H1 (cell line): ENCODE data around the gene SUGP1. TPM values are rescaled to one million over a fixed set of nuclear protein-coding genes. Genes with fewer than 3 reads are reported as not detected.

Experiments used
- CTCF ChIA-PET: fragments of 300-600 bp; sonication (Branson Sonifier 250); formaldehyde crosslinking; loops from one replicate; lab custom pipeline; 2021; ENCODE audit not compliant: partially characterized antibody; lab: Charles Lee
- POLR2A ChIA-PET: fragments of 300-600 bp; sonication (Branson Sonifier 250); formaldehyde crosslinking; loops from one replicate; lab custom pipeline; 2021; ENCODE audit warnings: inconsistent platforms; ENCODE audit not compliant: partially characterized antibody; lab: Charles Lee
- DNase-seq, 2 experiments: peaks; one replicate each; pipeline versions ENCODE4 v3.0.0 to v3.0.0-alpha.2; 2010 to 2022; ENCODE audit warnings: low spot score in 2 of 2, low read depth in 1 of 2, mixed read lengths in 1 of 2
- FAIRE-seq: peaks from 2 replicates; lab custom pipeline; 2011; peaks lifted over from hg19 to GRCh38; lab: Jason Lieb, UNC
- H2AFZ ChIP-seq: 2 replicates; pipeline ENCODE4 v1.8.1; 2012; ENCODE audit warnings: low read length, inconsistent platforms
- H2AK5ac ChIP-seq: 2 replicates; pipeline ENCODE4 v1.6.1; 2013; ENCODE audit warnings: low read depth, low read length
- H2BK120ac ChIP-seq: replicated peaks from 2 replicates; pipeline ENCODE3; 2013; ENCODE audit warnings: low read depth, low read length, inconsistent platforms
- H2BK12ac ChIP-seq: 2 replicates; pipeline ENCODE4 v1.6.1; 2013; ENCODE audit warnings: low read depth, low read length
- H2BK15ac ChIP-seq: 2 replicates; pipeline ENCODE4 v1.6.1; 2013; ENCODE audit warnings: low read length
- H2BK20ac ChIP-seq: 2 replicates; pipeline ENCODE4 v1.6.1; 2013; ENCODE audit warnings: low read length
- H2BK5ac ChIP-seq: 2 replicates; pipeline ENCODE4 v1.6.1; 2013; ENCODE audit warnings: low read depth, low read length
- H3K14ac ChIP-seq: 2 replicates; pipeline ENCODE4 v1.6.1; 2013; ENCODE audit warnings: inconsistent platforms; ENCODE audit not compliant: insufficient read length
- H3K18ac ChIP-seq: 2 replicates; pipeline ENCODE4 v1.6.1; 2013; ENCODE audit warnings: low read length; ENCODE audit errors: extremely low read depth
- H3K23ac ChIP-seq: 2 replicates; pipeline ENCODE4 v1.6.1; 2013; ENCODE audit warnings: inconsistent platforms; ENCODE audit not compliant: insufficient read length
- H3K23me2 ChIP-seq: 2 replicates; pipeline ENCODE4 v1.6.1; 2013; ENCODE audit warnings: low read depth, low read length
- H3K27ac ChIP-seq: 2 replicates; pipeline ENCODE4 v1.6.1; 2011; ENCODE audit warnings: low read depth, low read length, inconsistent platforms
- H3K27me3 ChIP-seq, 4 experiments: replicated peaks in 1 of 4; 1 replicate in 1 of 4; 2 replicates in 3 of 4; pipeline versions ENCODE4 v1.6.1 to v1.8.1; 2011 to 2013; ENCODE audit warnings: low read length in 3 of 4, mild to moderate bottlenecking in 3 of 4, inconsistent platforms in 2 of 4, mixed read lengths in 2 of 4, moderate library complexity in 1 of 4; ENCODE audit not compliant: control insufficient read depth in 3 of 4, insufficient read depth in 3 of 4; ENCODE audit errors: extremely low read depth in 1 of 4
- H3K36me3 ChIP-seq, 4 experiments: 2 replicates each; pipeline versions ENCODE4 v1.6.1 to v1.8.1; 2011 to 2013; ENCODE audit warnings: mild to moderate bottlenecking in 4 of 4, low read length in 3 of 4, moderate library complexity in 2 of 4, control low read depth in 1 of 4, inconsistent platforms in 1 of 4; ENCODE audit not compliant: insufficient read depth in 4 of 4, control insufficient read depth in 2 of 4
- H3K4ac ChIP-seq: replicated peaks from 2 replicates; pipeline ENCODE3; 2013; ENCODE audit warnings: low read length, low read depth, mixed read lengths, inconsistent platforms; ENCODE audit not compliant: insufficient read length
- H3K4me1 ChIP-seq, 4 experiments: replicated peaks in 1 of 4; 1 replicate in 1 of 4; 2 replicates in 3 of 4; pipeline versions ENCODE4 v1.6.1 to v1.8.1; 2011 to 2013; ENCODE audit warnings: low read length in 3 of 4, inconsistent platforms in 2 of 4, mixed read lengths in 1 of 4; ENCODE audit not compliant: insufficient read depth in 4 of 4, control insufficient read depth in 3 of 4
- H3K4me2 ChIP-seq, 2 experiments: 2 replicates each; pipeline versions ENCODE4 v1.6.1 to v1.8.1; 2011 to 2013; ENCODE audit warnings: low read depth in 2 of 2, low read length in 2 of 2, control low read depth in 1 of 2, inconsistent platforms in 1 of 2, mild to moderate bottlenecking in 1 of 2; ENCODE audit not compliant: insufficient read depth in 1 of 2
- H3K4me3 ChIP-seq, 4 experiments: fragments of 200-600, 300-600 bp in 1 of 4; sonication (generic), shearing (Covaris generic), sonication (Bioruptor Twin) in 1 of 4; 2 replicates each; pipeline versions ENCODE4 v1.5.1 to v1.8.1; 2011 to 2016; ENCODE audit warnings: low read length in 4 of 4, low read depth in 3 of 4, control low read depth in 2 of 4, inconsistent platforms in 2 of 4, mild to moderate bottlenecking in 2 of 4, mixed read lengths in 1 of 4, moderate library complexity in 1 of 4; ENCODE audit not compliant: insufficient read depth in 2 of 4; ENCODE audit errors: extremely low read depth in 1 of 4
- H3K56ac ChIP-seq: replicated peaks from 2 replicates; pipeline ENCODE3; 2013; ENCODE audit warnings: low read depth, mild to moderate bottlenecking, mixed read lengths, low read length, inconsistent platforms; ENCODE audit not compliant: insufficient read length
- H3K79me1 ChIP-seq: 2 replicates; pipeline ENCODE4 v1.6.1; 2013; ENCODE audit warnings: low read depth, low read length, control low read depth
- H3K79me2 ChIP-seq, 2 experiments: 2 replicates each; pipeline versions ENCODE4 v1.6.1 to v1.8.1; 2012 to 2013; ENCODE audit warnings: low read length in 2 of 2, mild to moderate bottlenecking in 2 of 2, inconsistent platforms in 1 of 2; ENCODE audit not compliant: insufficient read depth in 2 of 2, control insufficient read depth in 1 of 2
- H3K9ac ChIP-seq, 4 experiments: replicated peaks in 1 of 4; 1 replicate in 1 of 4; 2 replicates in 3 of 4; pipeline versions ENCODE4 v1.6.1 to v1.8.1; 2011 to 2013; ENCODE audit warnings: low read depth in 3 of 4, low read length in 3 of 4, control low read depth in 2 of 4, mild to moderate bottlenecking in 2 of 4, moderate library complexity in 2 of 4, inconsistent platforms in 1 of 4; ENCODE audit errors: extremely low read depth in 1 of 4
- H3K9me3 ChIP-seq, 2 experiments: 2 replicates each; pipeline versions ENCODE4 v1.6.1 to v1.8.1; 2012 to 2013; ENCODE audit warnings: mild to moderate bottlenecking in 2 of 2, moderate library complexity in 2 of 2, control low read depth in 1 of 2, inconsistent platforms in 1 of 2, low read depth in 1 of 2, low read length in 1 of 2, mixed read lengths in 1 of 2; ENCODE audit not compliant: insufficient read depth in 2 of 2
- H4K20me1 ChIP-seq, 2 experiments: replicated peaks in 1 of 2; 2 replicates each; pipeline versions ENCODE3 to v1.8.1; 2011 to 2013; ENCODE audit warnings: inconsistent platforms in 2 of 2, low read length in 2 of 2, mild to moderate bottlenecking in 1 of 2; ENCODE audit not compliant: insufficient read depth in 2 of 2, control insufficient read depth in 1 of 2
- H4K5ac ChIP-seq: 2 replicates; pipeline ENCODE4 v1.6.1; 2013; ENCODE audit warnings: low read length, low read depth, mixed read lengths, inconsistent platforms; ENCODE audit not compliant: insufficient read length
- H4K8ac ChIP-seq: 2 replicates; pipeline ENCODE4 v1.8.0; 2013; ENCODE audit warnings: mild to moderate bottlenecking, moderate library complexity, low read length, inconsistent platforms; ENCODE audit not compliant: insufficient read depth; ENCODE audit errors: extremely low read depth
- H4K91ac ChIP-seq: replicated peaks from 2 replicates; pipeline ENCODE3; 2013; ENCODE audit warnings: low read length, mixed read lengths, inconsistent platforms; ENCODE audit not compliant: insufficient read length
- ATF2 ChIP-seq: IDR thresholded peaks from 2 replicates; pipeline ENCODE4 v1.6.1; 2012; ENCODE audit warnings: low read length, inconsistent platforms
- CREB1 ChIP-seq: IDR thresholded peaks from 2 replicates; pipeline ENCODE4 v1.6.1; 2012; ENCODE audit warnings: inconsistent platforms
- HDAC6 ChIP-seq: IDR thresholded peaks from one replicate; pipeline ENCODE4 v1.7.1; 2012; ENCODE audit warnings: low read depth, mild to moderate bottlenecking, inconsistent platforms, low read length, moderate library complexity
- KDM4A ChIP-seq: IDR thresholded peaks from one replicate; pipeline ENCODE4 v1.7.1; 2012; ENCODE audit warnings: low read depth, mild to moderate bottlenecking, moderate library complexity, low read length, inconsistent platforms; ENCODE audit not compliant: severe bottlenecking
- POLR2AphosphoS5 ChIP-seq: IDR thresholded peaks from 2 replicates; pipeline ENCODE4 v1.6.1; 2011; ENCODE audit warnings: low read depth, low read length
- RXRA ChIP-seq: IDR thresholded peaks from 2 replicates; pipeline ENCODE4 v1.6.1; 2011; ENCODE audit warnings: low read depth, mild to moderate bottlenecking, low read length, moderate library complexity; ENCODE audit not compliant: insufficient read depth
- SAP30 ChIP-seq: fragments of 300-600 bp; sonication (generic); IDR thresholded peaks from 2 replicates; pipeline ENCODE4 v1.7.1; 2012; ENCODE audit warnings: low read length, moderate library complexity, mild to moderate bottlenecking, inconsistent platforms; ENCODE audit not compliant: insufficient read depth, insufficient replicate concordance
- SIRT6 ChIP-seq: IDR thresholded peaks from one replicate; pipeline ENCODE4 v1.7.1; 2012; ENCODE audit warnings: low read length, inconsistent platforms
- SP1 ChIP-seq: IDR thresholded peaks from 2 replicates; pipeline ENCODE4 v1.6.1; 2011; ENCODE audit warnings: low read depth, low read length
- TAF7 ChIP-seq: optimal IDR thresholded peaks from 2 replicates; pipeline ENCODE3; 2011; ENCODE audit warnings: low read depth, mild to moderate bottlenecking, inconsistent platforms, low read length, moderate library complexity, borderline replicate concordance
- USF2 ChIP-seq: IDR thresholded peaks from 2 replicates; pipeline ENCODE4 v1.6.1; 2011; ENCODE audit warnings: low read length, improper control_type of control experiment
- WGBS, 2 experiments: shearing (Covaris generic) in 1 of 2; methylation state at CpG; one replicate each; pipeline versions ENCODE4 v1.1.6 to v1.1.7; 2013 to 2015; ENCODE audit warnings: low lambda C conversion rate in 2 of 2, mixed read lengths in 2 of 2, inconsistent platforms in 1 of 2, low coverage in 1 of 2, missing lambda C conversion rate in 1 of 2; ENCODE audit not compliant: insufficient replicate concordance in 2 of 2, insufficient coverage in 1 of 2, insufficient read length in 1 of 2; ENCODE audit errors: extremely low coverage in 1 of 2, missing lambda C conversion rate in 1 of 2; 5-methylcytosine and 5-hydroxymethylcytosine counted together
- polyA plus RNA-seq, 7 experiments: library from polyadenylated mRNA; depleted of rRNA in 3 of 7; stranded (reverse) in 5 of 7; unstranded in 2 of 7; fragments of >200 nt in 5 of 7; fragments of 200-250 nt in 2 of 7; gene quantifications; 1 replicate in 5 of 7; 2 replicates in 1 of 7; 4 replicates in 1 of 7; pipeline versions ENCODE4 v1.2.1 to v1.2.3, GENCODE V29; 2011 to 2013; ENCODE audit warnings: missing spikeins in 2 of 7, mixed read lengths in 2 of 7
- total RNA-seq: library from RNA; stranded (reverse); fragmentation: NEBNext Ultra II Directional; extraction: Animal tissue kit (Norgen Biotek cat#: 25700); gene quantifications from 2 replicates; pipeline ENCODE4 v1.2.1, GENCODE V29; 2021

The SUGP1 gene
- total and polyA plus RNA-seq, 2 of the 8 experiments (the other 6 are each of a cell fraction or from before 2014, with no cell fraction given): 38.5 to 65.2 TPM

- Histone ChIP-seq H4K5ac (no peak overlapping the region), H2BK120ac (no peak overlapping the region), H2BK12ac (no peak overlapping the region), H2BK5ac (no peak overlapping the region), H3K27ac (no peak overlapping the region), H3K4me3 (no peak overlapping the region), H3K79me1 (no peaks in the 10 kb centered on the region), H3K4me2 (no peak overlapping the region), H3K79me2 (no peaks in the 10 kb centered on the region), H3K23ac (no peak overlapping the region), H2BK20ac (no peak overlapping the region), H2BK15ac (0 out of 2 replicates have a peak overlapping the region, but pooled peaks have one; percentile 29), H3K14ac (no peak overlapping the region), H2AFZ (no peak overlapping the region), H3K27me3 (peaks cover 2 to 16% (median 11%) of the 10 kb centered on the region in 4 experiments), H3K23me2 (peaks cover 5% of the 10 kb centered on the region; the same call in 1 of the 2 replicates), H4K20me1 (no peaks in the 10 kb centered on the region), H3K4ac (no peak overlapping the region), H3K9ac (no peak overlapping the region), H4K91ac (no peak overlapping the region), H2AK5ac (no peak overlapping the region), H3K56ac (no peak overlapping the region), H3K9me3 (peaks cover 4 to 5% of the 10 kb centered on the region in 2 experiments; a peak in 2 of 4 replicates), H3K36me3 (no peaks in the 10 kb centered on the region), H4K8ac (no peak overlapping the region; the same call in 1 of the 2 replicates), H3K4me1 (peaks cover 0 to 7% (median 3%) of the 10 kb centered on the region in 4 experiments; a peak in 4 of 7 replicates), H3K18ac (no peak overlapping the region)
- DNase-seq (no peak), FAIRE-seq (no peak)
- POLR2A ChIA-PET: interaction anchor here (1.5 kb wide), 1 partner anchor 17 kb away, joined by 3 read pairs; no protein-coding TSS in a partner anchor
- CTCF ChIA-PET: interaction anchor here (0.6 to 2.5 kb wide), 8 partner anchors 12 to 111 kb away, joined by 3 to 8 read pairs (median 3); partner anchors contain the start of genes BORCS8 and RFXANK
- 86% methylated on average over 10 of the region's 10 CpGs; no CpG with 5 or more reads in 1 of the 2 experiments for WGBS, 2 experiments
- TF ChIP-seq SAP30: no peak
- no peak for TF ChIP-seq KDM4A
- TF ChIP-seq CREB1: no peak
- no peak for TF ChIP-seq SP1
- no peak for TF ChIP-seq HDAC6
- TF ChIP-seq POLR2AphosphoS5: no peak
- TF ChIP-seq USF2: no peak
- TF ChIP-seq RXRA: no peak
- TF ChIP-seq SIRT6: no peak
- TF ChIP-seq ATF2: no peak
- TF ChIP-seq TAF7: no peak
These were observed 93.6 kb downstream of the SUGP1 start for GRCh38 chr19:19226663-19227062.
